ENCODE data around the gene RYR2.
"Not testable (repeated sequence)": the region's sequence is repeated elsewhere in the genome, so short reads cannot be mapped to it uniquely, and the experiment has no call there.

The RYR2 gene

DNA sequence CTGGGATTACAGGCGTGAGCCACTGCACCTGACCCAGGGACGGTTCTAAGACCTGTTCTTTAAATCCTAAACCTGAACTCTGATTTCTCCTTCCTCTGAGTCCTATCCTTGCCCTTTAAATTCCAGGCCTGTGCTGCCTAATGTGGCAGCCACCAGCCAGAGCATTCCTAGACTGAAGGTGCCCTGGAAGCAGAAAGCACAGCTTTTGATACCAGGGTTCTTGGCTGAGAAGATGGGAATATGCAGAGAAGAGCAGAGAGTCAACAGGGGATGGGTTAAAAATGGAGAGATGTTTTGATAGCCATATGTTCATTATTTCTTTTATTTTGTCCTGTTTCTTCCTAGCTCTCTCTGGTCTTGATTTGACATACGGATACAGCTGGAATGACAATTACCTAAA, 49.7 kb downstream of the RYR2 start:
- no peak for DNase-seq

DNA sequence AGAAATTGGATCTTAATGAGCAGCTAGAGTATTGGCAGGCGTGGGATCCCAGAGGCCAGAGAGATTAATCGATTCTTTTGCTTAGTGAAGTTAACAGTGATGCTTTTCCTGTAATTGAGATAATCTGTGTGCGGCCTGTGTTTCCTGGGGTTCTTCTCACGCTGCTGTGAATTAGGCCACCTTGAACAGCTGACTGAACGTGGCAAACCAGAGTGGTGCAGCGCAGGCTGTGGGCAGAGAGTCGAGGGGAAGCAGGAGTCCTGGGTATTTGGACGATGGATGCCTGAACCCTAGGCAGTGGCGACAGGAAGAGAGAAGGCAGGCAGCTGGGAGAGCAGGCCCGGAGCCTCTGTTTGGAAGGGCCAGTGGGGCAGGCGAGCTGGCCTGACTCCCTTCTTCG, 51.7 kb downstream of the RYR2 start:
- DNase-seq: no peak

DNA sequence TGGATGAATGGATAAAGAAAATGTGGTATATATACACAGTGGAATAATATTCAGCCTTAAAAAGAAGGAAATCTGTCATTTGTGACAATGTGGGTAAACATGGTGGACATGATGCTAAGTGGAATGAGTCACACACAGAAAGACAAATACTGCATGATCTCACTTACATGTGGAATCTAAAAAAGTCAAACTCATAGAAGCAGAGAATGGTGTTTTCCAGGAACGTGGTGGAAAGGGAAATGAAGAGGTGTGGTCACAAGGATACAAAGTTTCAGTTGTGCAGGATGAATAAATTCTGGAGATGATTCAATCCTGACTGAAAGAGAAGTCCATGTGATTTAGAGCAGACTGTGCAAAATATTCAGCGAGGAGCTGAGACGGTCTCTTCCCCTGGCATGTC, 56.6 kb downstream of the RYR2 start:
- DNase-seq: peak; percentile 10

DNA sequence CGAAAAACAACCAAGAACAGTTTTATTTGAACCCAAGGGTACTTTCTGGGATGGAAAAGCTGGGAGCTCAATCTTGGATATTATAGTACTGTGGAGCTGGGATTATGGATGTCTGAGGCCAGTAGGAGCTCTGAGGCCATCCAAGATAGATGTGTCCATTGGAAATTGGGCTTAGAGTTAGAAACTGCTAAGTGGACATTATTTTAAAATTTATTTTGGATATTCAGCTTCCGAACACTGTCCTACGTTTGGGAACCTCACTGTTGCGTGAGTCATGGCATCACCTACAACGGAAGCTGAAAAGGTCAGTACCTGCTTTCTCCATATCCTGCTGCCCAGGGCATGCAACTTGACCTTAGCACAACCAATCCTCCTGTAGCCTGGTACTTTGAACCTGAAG, 61.0 kb downstream of the RYR2 start:
- DNase-seq: no peak

DNA sequence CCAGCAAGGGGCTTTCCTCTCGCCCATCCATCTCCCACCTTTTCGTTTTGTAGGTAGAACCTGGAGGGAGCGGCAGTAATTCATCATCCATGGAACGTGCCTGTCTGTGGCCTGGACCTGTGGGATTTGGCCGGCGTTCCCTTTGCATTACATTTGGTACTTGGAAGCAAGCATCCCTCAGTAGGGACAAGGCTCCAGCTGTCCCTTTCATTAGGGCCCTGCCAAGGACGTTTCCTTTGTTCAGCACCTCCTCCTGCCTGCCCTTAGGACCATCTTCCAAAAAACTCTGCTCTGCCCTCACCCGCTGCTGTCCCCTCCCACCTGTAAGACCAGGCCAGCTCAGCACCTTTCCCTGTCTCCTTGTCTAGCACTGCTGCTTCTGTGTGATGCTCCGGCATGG, 62.1 kb downstream of the RYR2 start:
- no peak for DNase-seq

DNA sequence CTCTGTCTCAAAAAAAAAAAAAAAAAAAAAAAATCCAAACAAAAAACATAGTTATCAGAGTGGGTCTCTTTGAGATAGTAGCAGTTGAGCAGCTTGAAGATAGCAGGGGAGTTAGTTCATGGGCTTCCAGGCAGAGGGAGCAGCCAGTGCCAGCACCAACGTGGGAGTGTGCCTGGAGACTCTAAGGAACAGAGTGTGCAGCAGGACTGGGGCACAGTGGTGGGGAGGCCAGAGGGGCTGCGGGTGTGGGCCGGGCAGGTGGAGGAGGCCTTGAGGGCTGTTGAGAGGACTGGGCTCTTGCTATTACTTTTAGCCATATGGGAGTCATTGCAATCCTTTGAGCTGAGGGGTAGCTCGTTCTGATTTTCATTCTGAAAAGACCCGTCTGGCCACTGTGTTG, 63.8 kb downstream of the RYR2 start:
- DNase-seq: no peak

DNA sequence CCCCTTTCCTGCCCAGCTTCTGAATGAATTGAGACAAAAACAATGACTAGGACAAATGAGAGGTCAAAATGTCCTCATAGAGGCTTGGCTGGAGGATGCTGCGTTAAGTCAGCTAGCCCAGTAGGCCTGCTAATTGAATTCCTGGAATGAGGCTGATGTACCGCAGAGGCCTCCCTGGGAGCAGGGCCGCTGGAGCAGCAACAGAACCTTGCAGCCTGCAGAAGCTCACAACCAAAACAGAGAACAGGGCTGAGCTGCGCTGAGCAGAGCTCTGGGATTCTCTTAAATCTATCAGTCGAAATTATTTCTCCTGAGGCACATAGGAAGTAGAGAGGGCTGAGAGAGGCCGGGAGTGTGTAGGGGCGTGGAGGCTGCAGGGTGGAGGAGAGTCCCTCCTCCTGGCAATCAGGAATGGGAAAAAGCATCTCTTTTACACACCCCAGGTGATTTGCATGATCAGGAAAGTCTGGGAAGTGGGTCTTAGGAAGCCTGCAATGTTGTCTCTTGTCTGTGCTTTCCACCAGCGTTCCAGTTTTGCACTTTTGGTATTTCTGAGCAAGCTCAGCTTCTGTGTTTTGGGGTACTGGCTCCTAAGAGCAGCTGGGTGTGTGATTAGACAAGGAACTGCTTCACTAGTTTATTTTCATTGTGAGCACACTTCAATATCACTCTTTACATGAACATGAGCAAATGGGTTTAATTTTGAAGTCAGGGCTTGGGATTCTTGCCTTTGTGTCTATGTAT, 66.5 kb downstream of the RYR2 start:
- no peak for DNase-seq

DNA sequence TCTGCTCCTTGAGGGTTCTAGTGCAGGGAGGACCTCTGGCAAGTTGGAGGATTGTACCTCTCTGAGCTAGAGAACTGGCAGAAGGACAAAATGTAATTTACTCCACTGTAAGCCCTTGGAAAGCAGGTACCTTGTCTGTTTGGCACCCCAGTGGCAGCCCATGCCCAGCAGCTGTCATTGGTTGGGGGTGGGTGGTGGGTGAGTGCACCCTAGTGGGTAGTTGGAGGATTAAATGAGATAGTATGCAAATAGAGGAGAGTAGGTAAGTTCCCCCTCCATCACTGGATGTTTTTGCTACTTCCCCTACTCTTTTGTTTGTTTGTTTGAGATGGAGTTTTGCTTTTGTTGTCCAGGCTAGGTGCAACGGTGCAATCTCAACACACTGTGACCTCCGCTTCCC, 69.8 kb downstream of the RYR2 start:
- no peak for DNase-seq

DNA sequence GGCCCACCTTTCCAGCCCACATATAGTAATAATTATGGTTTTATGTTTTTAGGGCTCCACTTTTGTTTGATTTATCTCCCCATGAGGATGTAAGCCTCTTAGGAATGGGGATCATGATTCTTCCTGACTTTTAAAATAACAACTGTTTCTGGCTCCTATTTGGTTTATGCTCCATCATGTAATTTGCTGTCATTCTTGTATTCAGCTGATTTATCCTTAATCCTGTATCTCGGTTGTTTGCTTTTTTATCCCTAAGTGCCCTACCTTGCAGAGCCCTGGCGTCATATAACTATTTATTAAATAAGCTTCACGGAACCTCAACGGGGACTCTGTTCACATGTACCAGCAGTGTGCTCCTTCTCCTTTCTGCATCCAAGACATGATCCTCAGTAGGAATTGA, 70.7 kb downstream of the RYR2 start:
- DNase-seq: no peak

DNA sequence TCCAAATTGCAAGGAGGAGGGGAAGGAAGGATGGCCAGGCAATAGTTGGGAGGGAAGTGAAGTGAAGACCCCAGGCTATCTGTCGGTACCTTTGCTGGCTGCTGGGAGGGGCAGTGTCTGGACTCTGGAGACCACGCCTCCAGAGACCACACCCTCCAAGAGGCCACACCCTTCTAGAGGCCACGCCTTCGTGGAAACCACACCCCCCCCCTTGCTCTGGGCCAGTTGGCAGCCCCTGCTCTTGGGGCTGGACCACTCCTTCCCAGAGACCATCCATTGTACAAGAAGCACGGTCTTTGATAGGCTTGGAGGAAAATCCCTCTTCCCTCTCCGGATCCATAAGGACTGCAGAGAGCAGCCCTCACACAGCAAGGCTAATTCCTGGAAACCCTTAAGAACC, 73.1 kb downstream of the RYR2 start:
- no peak for DNase-seq

DNA sequence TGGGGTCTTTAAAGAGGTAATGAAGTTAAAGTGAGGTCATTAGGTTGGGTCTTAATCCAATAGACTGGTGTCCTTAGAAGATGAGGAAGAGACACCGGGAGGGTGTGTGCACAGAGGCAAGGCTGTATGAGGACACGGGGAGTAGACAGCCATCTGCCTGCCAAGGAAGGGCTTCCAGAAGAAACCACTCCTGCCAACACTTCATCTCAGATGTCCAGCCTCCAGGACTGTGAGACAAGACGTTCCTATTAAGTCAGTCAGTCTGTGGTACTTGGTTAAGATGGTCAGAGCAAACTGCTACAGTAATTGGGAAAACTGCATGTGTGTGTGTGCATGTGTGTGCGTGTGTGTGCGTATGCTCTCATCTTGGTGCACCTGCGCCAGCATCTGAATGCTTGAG, 77.1 kb downstream of the RYR2 start:
- DNase-seq: no peak

DNA sequence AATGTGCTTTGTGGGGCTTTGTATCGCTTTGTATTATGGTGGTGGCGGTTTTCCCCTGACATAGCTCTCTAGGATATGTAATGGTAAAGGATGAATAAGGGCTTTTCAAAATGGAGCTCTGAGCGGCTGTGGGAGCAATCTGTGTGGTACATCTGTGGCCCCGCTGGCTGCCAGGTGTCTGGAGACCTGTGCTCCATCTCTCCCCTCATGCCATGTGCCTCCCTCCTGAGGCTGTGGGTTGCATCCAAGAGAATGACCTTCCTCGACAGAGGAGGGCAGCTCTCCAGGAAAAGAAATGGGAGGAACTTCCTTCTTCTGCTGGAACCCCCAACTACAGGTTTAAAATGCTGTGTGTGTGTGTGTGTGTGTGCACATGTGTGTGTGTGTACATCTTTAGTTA, 78.7 kb downstream of the RYR2 start:
- DNase-seq: no peak

DNA sequence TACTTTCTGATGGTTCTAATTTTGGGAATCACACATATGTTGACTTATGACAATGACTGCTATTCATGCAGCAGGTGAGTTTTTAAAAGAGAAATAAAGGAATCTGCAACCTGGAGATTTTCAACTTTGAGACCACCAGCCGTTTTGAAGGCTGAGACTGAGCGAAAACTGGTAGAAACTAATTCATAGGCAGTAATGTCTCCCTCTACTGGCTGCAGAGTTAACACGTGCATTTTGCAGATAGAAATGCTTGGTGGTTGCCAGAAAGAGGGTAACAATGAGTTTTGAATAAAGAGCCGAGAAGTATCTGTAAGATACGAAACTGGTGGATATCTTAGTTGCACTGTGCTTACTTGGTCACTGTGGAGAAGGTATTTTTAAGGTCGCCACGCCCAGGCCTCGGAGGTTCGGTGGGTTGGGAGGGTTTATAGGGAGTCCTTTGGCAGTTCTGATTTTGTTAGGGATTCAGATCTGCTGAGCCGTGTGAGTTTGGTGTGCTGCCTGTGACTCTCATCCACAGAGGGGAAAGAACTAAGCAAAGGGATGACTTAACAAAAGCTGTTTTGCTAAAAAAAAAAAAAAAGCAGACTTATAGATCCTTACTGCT, 83.0 kb downstream of the RYR2 start:
- no peak for DNase-seq

DNA sequence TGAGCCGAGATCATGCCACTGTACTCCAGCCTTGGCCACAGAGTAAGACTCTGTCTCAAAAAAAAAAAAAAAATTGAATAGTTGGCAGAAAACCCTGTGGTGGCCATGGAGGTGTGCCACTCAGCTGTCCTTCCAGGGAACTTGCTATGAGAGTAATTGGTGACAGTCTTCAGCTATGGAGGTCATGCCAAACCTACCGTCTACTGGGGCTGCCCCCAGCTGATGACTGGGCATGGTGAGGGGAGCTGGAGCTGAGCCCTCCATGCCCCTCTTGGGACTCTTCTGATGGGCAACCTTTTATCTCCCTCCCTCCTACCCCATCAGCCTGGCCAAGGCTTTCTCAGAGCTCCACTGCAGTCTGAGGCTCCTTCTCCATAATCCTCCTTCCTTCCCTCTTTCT, 84.2 kb downstream of the RYR2 start:
- DNase-seq: no peak

DNA sequence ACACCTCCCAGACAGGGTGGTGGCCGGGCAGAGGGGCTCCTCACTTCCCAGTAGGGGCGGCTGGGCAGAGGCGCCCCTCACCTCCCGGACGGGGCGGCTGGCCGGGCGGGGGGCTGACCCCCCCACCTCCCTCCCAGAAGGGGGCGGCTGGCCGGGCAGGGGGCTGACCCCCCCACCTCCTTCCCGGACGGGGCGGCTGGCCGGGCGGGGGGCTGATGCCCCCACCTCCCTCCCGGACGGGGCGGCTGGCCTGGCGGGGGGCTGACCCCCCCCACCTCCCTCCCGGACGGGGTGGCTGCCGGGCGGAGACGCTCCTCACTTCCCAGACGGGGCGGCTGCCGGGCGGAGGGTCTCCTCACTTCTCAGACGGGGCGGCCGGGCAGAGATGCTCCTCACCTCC, 85.3 kb downstream of the RYR2 start:
- not testable (repeated sequence) for DNase-seq

DNA sequence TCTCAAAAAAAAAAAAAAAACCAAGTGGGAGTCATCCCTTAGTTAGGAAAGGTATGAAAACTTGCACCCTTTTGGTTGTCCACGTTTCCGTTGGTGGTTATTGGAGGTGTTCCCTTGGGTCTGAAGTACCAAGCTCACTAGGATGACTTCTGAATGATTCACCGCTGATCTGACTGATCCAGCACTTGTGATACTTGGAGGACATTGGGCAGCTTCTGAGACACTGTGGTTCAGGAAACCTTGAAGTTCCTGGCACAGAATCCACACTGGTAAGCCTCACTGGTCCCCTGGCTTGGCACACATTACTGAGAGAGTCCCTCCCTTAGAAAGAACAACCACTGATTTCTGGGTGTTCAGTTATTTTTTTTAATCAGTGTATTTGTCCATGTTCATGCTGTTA, 91.9 kb downstream of the RYR2 start:
- DNase-seq: no peak

DNA sequence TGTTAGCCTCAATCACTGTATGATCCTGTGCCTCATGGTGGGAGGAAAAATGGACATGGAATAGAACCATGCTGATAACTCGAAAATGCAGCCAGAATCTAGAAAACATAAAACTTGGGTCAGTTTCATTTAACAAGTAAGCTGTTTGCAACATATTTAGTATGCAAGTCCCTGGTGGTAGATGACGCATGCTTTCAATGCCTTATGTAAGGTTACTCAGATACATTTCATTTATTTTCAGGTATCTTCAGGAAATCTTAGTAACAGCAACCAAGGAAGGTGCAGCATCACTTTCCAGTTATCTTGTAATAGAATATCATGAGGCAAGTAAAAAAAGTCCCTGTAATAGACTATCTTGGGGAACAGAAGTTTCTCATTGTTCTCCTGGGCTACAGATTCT, 92.9 kb downstream of the RYR2 start:
- no peak for DNase-seq

DNA sequence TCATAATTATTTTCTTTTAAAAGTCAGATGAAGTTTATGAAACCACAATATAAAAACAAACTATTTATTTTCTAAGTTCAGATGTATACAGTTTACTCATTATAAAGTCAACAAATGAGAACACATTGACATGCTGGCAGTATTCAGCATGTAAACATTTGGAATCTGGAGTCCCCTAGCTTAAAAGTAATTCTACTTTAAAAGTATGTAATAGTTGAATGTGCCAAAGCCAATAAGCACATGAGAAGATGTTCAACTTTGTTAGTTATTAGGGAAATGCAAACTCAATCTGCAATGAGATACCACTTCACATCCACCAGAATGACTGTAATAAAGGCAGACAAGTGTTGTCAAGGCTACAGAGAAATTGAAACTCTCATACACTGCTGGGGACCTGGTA, 96.6 kb downstream of the RYR2 start:
- no peak for DNase-seq

DNA sequence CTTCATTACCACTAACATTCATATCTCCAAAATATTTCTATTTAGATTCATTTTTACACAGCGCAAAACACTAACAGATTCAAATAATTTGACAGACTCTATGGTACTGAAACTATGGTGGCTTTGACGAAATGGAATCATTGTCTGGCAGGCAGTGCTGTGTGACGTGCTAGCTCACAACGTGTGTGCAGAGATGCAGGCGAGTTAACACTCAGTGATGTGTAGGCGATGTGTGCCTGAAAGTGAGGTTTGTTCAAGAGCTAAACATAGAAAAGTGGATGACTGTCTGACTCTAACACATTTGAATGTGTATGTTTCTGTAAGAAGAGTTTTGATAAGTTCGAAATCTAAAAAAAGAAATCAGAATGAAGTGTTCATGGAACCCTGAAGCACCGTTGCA, 97.7 kb downstream of the RYR2 start:
- DNase-seq: no peak

DNA sequence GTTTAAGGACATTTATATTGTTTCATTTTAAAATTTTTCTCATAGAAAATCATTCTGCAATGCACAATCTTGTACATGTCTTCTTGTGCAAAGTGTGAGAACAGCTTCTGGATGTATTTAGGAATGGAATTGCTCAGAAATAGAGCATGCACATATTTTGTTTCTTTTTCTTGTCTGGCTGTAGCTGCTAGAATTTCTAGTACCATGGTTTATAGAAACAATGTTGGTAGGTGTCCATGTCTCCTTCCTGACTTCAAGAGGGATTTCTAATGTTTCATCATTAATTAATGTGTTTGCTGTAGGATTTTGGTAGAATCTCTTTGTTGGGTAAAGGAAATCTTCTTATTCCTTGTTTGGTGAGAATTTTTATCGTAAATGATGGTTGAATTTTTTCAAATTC, 99.0 kb downstream of the RYR2 start:
- DNase-seq: no peak

DNA sequence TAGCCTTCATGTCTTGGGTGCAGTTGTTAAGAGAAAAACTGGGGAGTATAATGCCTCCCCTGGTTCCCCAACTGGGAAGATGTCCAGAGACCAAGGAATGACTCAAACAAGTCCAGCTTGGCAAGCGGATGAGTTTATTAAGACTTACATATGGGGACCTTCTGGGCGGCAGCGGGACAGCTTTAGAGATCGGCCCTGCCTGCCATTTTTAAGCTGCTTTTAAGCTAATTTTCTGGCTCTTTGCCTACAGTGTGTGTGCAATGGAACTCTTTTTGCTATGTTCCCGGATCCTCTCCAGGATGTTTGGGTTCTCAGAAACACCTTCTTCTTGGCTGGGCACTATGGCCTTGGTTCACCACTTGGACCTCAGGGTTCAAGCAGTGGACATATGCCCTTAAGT, 99.5 kb downstream of the RYR2 start:
- no peak for DNase-seq

DNA sequence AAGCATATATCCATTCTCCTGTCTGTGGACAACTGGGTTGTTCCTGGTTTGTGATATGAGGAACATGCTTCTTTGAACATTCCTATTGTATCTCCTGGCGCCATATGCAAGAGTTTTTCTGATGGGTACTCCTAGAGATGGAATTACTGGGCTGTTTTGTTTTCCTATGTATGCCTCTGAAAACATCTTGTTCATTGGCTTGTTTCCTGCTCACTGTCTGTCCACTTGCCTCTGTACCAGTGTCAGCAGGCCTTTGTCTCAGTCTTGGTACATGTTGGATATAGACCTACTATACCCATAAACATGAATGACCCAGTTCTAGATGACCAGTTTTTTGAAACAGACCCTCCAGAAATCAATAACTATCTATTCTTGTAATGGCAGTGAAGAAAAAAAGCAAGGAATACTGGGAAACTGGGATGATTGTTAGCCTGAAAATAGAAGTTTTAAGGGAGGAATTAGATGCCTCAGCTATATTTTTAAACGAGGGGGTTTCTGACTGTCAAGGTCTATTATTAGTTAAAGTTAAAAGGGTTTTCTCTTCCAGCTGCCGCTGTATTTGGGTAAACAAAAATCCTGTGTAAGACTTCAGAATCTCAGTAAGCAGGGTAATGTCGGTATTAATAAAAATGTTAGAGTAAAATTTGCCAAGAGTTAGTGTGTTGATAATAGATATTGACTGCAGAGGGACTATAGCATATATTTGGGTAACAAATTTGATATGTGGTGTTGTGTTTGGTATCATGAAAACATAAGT, 103.6 kb downstream of the RYR2 start:
- no peak for DNase-seq

DNA sequence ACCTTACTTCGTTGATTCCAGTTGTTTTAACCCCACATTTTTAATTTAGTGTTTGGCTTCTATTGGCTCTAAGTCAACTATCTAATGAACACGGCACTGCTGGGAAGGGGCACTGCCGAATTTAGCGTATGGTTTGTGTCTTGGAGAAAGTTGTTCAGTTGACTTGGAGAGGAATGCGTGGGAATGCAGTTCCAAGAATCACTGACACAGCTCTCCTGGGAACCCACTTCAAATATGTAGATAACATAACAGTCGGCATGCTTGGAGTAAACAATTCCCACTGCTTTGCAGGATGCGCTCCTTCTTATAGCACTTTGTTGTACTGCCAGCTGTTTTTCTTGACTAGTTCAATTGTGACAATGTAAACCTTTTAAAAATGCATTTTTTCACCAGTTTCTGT, 104.3 kb downstream of the RYR2 start:
- DNase-seq: no peak

DNA sequence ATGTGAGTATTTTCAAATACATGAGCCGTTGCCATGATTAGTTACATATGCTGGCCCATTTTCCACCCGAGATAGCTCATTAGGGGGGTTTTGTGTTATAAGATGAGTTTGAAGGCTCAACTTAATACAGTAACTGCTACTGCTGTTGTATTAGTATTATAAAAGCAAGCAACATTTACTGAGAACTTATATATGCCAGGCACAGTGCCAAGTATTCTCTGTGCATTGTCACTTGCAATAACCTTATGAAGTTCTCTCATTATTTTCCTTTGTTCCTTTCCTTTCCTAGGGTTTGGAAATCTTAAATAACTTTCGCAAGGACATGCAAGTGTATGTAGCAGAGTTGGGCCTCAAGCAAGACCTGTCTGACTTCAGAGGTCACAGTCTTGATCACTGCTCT, 107.9 kb downstream of the RYR2 start:
- DNase-seq: no peak

DNA sequence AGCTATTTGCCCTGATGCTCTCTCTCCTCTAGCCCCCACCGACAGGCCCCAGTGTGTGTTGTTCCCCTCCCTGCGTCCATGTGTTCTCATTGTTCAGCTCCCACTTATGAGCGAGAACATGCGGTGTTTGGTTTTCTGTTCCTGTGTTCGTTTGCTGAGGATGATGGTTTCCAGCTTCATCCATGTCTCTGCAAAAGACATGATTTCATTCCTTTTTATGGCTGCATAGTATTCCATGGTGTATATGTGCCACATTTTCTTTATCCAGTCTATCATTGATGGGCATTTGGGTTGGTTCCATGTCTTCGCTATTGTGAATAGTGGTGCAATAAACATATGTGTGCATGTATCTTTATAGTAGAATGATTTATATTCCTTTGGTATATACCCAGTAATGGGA, 110.0 kb downstream of the RYR2 start:
- not testable (repeated sequence) for DNase-seq
